IPS-20b (cell line): ENCODE results near the gene SEPHS2.
"Not testable (repeated sequence)": the region's sequence is repeated elsewhere in the genome, so short reads cannot be mapped to it uniquely, and the experiment has no call there.

Experiments
- H3K27ac ChIP-seq: one replicate; pipeline ENCODE4 v1.5.1; 2013; ENCODE audit warnings: low read length
- H3K27me3 ChIP-seq: 2 replicates; pipeline ENCODE4 v1.6.1; 2013; ENCODE audit warnings: mild to moderate bottlenecking, low read length, inconsistent platforms; ENCODE audit not compliant: insufficient read depth
- H3K36me3 ChIP-seq: 2 replicates; pipeline ENCODE4 v1.6.1; 2013; ENCODE audit warnings: low read depth, mild to moderate bottlenecking, inconsistent platforms, low read length, moderate library complexity; ENCODE audit not compliant: insufficient read depth
- H3K4me1 ChIP-seq: 2 replicates; pipeline ENCODE4 v1.6.1; 2013; ENCODE audit warnings: mild to moderate bottlenecking, control low read depth, inconsistent platforms, low read length, moderate library complexity; ENCODE audit not compliant: insufficient read depth
- H3K4me3 ChIP-seq: 2 replicates; pipeline ENCODE4 v1.5.1; 2013; ENCODE audit warnings: mild to moderate bottlenecking, low read length, inconsistent platforms
- H3K9ac ChIP-seq: 2 replicates; pipeline ENCODE4 v1.6.1; 2013; ENCODE audit warnings: low read depth, mild to moderate bottlenecking, inconsistent platforms, low read length, moderate library complexity
- H3K9me3 ChIP-seq: 2 replicates; pipeline ENCODE4 v1.6.1; 2013; ENCODE audit warnings: mild to moderate bottlenecking, low read depth, low read length, inconsistent platforms; ENCODE audit not compliant: insufficient read depth

The SEPHS2 gene

DNA sequence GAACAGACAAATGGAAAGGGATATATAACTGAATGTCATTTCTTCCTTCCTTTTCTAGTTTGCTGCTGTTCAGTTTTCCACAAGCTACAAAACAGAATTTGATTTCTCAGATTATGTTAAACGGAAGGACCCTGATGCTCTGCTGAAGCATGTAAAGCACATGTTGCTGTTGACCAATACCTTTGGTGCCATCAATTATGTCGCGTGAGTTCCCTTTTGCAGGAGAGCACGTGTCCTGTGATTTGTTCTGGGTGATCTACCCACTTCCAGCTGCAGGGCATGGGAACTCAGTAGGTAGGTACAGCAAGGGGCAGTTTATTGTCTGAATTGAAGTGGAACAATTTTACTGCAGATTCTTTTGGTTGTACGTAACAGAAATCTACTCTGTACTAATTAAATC lies 35.7 kb upstream of the SEPHS2 start:
- no peak overlapping the region for H3K4me3 ChIP-seq
- no peaks in the 10 kb centered on the region for H3K27me3 ChIP-seq
- H3K9ac ChIP-seq: no peak overlapping the region
- no peaks in the 10 kb centered on the region for H3K4me1 ChIP-seq
- H3K9me3 ChIP-seq: no peaks in the 10 kb centered on the region
- H3K27ac ChIP-seq: no peak overlapping the region
- no peaks in the 10 kb centered on the region for H3K36me3 ChIP-seq

DNA sequence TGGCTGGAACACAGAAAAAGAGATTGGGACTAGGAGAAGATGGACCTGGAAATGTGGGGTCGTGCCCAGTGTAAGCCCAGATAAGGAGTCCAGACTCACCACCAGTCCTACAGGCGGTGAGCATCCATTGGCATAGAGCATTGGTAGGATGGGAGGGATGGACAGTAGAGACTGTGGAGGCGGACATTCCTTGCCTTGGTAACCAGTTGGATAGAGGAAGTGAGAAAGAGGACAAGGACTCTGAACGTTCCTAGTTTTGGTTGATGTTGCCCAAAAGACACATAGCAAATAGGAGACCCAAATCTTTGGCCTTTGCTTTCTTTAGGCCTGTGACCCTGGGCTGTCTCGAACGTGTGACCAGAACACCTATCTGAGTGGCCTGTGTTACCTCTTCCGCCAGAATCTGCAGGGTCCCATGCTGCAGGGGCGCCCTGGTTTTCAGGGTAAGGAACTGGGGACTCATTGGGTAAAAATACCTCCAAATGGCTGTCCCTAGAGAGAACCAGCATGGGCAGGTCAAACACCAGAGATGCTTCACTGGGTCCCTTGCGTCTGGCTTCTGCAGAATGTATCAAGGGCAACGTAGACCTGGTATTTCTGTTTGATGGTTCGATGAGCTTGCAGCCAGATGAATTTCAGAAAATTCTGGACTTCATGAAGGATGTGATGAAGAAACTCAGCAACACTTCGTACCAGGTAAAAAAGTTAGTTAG lies 33.2 kb upstream of the SEPHS2 start:
- no peaks in the 10 kb centered on the region for H3K4me1 ChIP-seq
- H3K4me3 ChIP-seq: no peak overlapping the region
- no peaks in the 10 kb centered on the region for H3K9me3 ChIP-seq
- H3K36me3 ChIP-seq: no peaks in the 10 kb centered on the region
- no peak overlapping the region for H3K27ac ChIP-seq
- no peak overlapping the region for H3K9ac ChIP-seq
- H3K27me3 ChIP-seq: no peaks in the 10 kb centered on the region

DNA sequence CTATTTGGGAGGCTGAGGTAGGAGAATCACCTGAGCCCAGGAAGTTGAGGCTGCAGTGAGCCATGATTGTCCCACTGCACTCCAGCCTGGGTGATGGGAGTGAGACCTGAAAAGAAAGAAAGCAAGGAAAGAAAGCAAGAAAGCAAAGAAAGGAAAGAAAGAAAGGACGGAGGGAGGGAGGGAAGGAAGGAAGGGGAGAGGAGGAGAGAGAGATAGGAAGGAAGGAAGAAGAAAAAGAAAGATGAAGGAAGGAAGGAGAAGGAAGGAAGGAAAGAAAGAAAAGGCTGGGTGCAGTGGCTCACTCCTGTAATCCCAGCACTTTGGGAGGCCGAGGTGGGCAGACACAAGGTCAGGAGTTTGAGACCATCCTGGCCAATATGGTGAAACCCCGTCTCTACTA lies 32.1 kb upstream of the SEPHS2 start:
- H3K4me3 ChIP-seq, H3K9ac ChIP-seq, H3K27ac ChIP-seq, H3K36me3 ChIP-seq, H3K27me3 ChIP-seq, H3K9me3 ChIP-seq, H3K4me1 ChIP-seq: not testable (repeated sequence)

DNA sequence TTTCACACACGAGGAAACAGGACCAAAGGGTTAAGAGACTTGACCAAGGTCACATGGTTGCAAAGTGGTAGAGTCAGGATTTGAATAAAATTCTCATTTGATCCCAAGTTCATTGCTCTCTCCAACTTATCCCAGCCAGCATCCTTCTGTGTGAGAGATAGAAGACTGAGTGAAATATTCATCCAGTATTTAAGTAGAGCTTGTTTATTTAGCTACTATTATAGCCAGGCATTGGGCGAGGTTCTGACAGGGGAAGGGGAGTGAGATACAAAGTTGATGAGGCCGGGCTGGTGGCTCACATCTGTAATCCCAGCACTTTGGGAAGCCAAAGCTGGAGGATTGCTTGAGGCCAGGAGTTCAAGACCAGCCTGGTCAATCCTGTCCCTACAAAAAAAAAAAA lies 31.3 kb upstream of the SEPHS2 start:
- Histone ChIP-seq H3K4me3 (no peak overlapping the region), H3K27me3 (no peaks in the 10 kb centered on the region), H3K9ac (no peak overlapping the region), H3K36me3 (no peaks in the 10 kb centered on the region), H3K9me3 (no peaks in the 10 kb centered on the region), H3K4me1 (no peaks in the 10 kb centered on the region), H3K27ac (no peak overlapping the region)

DNA sequence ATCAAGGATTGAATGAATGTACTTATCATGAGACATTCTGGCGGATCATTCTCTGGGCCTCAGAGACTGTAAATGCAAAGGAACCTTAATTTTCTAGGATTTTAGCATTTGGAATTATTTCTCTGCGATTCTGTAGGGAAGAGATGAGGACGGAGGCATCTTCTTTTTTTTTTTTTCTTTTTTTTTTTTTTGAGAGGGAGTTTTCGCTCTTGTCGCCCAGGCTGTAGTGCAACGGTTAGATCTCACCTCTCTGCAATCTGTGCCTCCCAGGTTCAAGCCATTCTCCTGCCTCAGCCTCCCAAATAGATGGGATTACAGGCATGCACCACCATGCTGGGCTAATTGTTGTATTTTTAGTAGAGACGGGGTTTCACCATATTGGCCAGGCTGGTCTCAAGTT lies 29.0 kb upstream of the SEPHS2 start:
- Histone ChIP-seq H3K4me1 (no peaks in the 10 kb centered on the region), H3K27me3 (no peaks in the 10 kb centered on the region), H3K4me3 (no peak overlapping the region), H3K9ac (no peak overlapping the region), H3K9me3 (no peaks in the 10 kb centered on the region), H3K36me3 (no peaks in the 10 kb centered on the region), H3K27ac (no peak overlapping the region)

DNA sequence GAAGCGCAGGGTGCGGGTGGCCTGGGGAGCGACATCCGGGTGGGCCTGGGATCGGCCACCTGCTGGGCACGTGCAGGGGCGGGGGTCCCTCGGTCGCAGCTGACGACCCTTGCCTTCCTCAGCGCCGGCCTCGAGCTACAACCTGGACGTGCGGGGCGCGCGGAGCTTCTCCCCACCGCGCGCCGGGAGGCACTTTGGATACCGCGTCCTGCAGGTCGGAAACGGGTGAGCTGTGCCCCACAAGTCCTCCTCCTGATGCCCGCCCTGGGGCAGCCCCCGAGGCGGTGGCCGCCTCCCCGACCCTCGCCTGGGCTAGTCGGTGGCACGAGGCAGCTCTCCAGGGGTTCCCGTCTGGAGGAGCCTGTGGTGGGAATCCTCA lies 28.4 kb upstream of the SEPHS2 start:
- no peak overlapping the region for H3K4me3 ChIP-seq
- no peaks in the 10 kb centered on the region for H3K9me3 ChIP-seq
- H3K27me3 ChIP-seq: no peaks in the 10 kb centered on the region
- H3K4me1 ChIP-seq: no peaks in the 10 kb centered on the region
- no peak overlapping the region for H3K27ac ChIP-seq
- H3K9ac ChIP-seq: no peak overlapping the region
- H3K36me3 ChIP-seq: no peaks in the 10 kb centered on the region

DNA sequence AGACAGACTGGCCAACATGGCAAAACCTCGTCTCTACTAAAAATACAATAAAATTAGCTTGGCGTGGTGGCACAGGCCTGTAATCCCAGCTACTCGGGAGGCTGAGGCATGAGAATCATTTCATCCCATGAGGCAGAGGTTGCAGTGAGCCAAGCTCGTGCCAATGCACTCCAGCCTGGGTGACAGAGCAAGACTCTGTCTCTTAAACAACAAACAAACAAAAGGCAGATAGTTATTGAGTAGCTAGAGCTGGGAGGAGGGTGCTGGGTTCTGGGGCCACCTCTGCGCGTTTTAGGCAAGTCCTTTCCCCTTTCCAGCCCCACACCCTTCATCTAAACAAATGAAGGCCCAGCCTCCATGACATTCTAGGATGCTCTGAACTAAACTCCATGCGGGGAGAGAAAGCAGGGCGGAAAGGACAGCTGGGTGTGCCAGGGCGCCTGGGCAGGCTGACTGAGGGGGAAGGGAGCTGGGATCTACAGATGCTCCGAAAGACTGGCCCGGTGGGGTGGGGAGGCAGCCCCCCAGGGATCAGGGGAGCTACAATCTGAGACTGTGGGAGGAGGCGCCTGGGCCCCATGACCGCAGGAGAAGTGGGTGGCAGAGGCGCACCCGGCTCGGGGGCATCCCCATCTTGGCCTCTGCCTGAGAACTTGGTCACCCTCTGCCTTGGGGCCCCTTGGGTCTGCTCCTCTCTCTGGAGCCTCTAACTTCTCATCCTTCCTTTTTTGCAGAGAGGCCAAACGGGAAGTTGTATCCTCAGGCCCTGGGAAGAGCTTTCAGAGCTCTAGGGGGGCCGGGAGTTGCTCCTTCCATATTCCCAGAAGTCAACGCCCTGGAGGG lies 27.8 kb upstream of the SEPHS2 start:
- Histone ChIP-seq H3K4me3 (no peak overlapping the region), H3K9ac (no peak overlapping the region), H3K27me3 (no peaks in the 10 kb centered on the region), H3K4me1 (no peaks in the 10 kb centered on the region), H3K27ac (no peak overlapping the region), H3K36me3 (no peaks in the 10 kb centered on the region), H3K9me3 (no peaks in the 10 kb centered on the region)

DNA sequence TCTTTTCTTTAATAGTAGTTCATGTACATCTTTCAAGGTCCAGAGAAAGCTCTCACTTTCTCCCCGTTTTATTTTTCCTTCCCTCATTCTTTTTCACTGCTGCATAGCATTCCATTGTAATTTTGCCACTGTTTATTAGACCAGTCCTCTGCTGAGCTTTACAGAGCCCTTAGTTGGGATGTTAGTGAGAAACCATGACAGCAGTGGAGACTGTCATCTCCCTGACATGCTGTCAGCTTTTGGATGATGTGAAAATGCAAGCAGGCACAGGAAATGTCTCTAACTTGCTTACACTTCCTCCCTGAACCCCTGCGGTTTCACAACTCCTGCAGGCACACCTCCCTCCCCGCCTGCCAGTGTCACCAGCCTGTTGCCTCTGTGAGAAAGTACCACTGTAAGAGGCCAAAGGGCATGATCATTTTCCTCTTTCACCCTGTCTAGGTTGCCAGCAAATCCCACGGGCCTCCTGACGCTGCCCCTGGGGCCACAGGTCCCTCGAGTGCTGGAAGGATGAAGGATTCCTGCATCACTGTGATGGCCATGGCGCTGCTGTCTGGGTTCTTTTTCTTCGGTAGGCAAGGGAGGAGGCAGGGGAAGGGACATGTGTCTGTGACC lies 26.8 kb upstream of the SEPHS2 start, which contains the start of gene ITGAL:
ITGAL (plus strand) TSS at position 415 of the 615 bp plus-strand sequence; CDS start at position 511, 96 bp downstream.
- no peaks in the 10 kb centered on the region for H3K9me3 ChIP-seq
- no peaks in the 10 kb centered on the region for H3K4me1 ChIP-seq
- H3K9ac ChIP-seq: no peak within 1 kb of the TSS
- no peaks in the 10 kb centered on the region for H3K36me3 ChIP-seq
- H3K4me3 ChIP-seq: no peak within 1 kb of the TSS
- H3K27ac ChIP-seq: no peak within 1 kb of the TSS
- H3K27me3 ChIP-seq: no peaks in the 10 kb centered on the region

DNA sequence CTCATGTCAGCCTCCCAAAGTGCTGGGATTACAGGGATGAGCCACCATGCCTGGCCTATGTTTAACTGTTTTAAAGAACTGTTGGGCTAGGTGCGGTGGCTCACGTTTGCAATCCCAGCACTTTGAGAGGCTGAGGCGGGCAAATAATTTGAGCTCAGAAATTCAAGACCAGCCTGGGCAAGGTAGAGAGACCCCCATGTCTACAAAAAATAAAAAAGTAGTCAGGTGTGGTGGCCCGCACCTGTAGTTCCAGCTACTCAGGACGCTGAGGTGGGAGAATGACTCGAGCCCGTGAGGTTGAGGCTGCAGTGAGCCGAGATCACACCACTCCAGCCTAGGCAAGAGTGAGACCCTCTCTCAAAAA lies 24.9 kb upstream of the SEPHS2 start:
- Histone ChIP-seq H3K27me3 (no peaks in the 10 kb centered on the region), H3K4me3 (no peak overlapping the region), H3K9me3 (no peaks in the 10 kb centered on the region), H3K9ac (no peak overlapping the region), H3K36me3 (no peaks in the 10 kb centered on the region), H3K4me1 (no peaks in the 10 kb centered on the region), H3K27ac (no peak overlapping the region)

DNA sequence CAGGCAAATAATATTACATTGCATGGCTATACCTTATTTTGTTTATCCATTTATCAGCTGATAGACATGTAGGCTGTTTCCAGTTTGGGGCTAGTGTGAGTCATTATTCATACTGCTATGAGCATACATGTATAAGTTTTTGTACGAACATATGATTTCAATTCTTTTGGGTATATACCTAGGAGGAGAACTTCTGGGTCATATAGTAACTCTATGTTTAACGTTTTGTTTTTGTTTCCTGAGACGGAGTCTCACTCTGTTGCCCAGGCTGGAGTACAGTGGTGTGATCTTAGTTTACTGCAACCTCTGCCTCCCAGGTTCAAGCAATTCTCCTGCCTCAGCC lies 24.5 kb upstream of the SEPHS2 start:
- Histone ChIP-seq H3K9ac (no peak overlapping the region), H3K4me3 (no peak overlapping the region), H3K4me1 (no peaks in the 10 kb centered on the region), H3K27me3 (no peaks in the 10 kb centered on the region), H3K27ac (no peak overlapping the region), H3K9me3 (no peaks in the 10 kb centered on the region), H3K36me3 (no peaks in the 10 kb centered on the region)

DNA sequence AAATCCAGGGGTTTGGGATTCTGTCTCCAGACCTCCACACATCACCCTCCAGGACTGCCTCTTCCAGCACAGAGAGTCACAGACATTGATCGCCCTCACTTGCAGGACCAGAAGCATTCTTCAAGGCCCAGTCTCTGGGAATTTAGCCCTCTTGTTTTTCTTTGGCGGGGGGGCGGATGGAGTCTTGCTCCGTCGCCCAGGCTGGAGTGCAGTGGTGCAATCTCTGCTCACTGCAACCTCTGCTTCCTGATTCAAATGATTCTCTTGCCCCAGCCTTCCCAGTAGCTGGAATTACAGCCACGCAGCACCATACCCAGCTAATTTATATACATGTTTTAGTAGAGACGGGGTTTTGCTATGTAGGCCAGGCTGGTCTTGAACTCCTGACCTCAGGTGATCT lies 18.4 kb upstream of the SEPHS2 start:
- Histone ChIP-seq H3K4me3 (no peak overlapping the region), H3K27ac (no peak overlapping the region), H3K36me3 (no peaks in the 10 kb centered on the region), H3K27me3 (no peaks in the 10 kb centered on the region), H3K4me1 (no peaks in the 10 kb centered on the region), H3K9me3 (no peaks in the 10 kb centered on the region), H3K9ac (no peak overlapping the region)

DNA sequence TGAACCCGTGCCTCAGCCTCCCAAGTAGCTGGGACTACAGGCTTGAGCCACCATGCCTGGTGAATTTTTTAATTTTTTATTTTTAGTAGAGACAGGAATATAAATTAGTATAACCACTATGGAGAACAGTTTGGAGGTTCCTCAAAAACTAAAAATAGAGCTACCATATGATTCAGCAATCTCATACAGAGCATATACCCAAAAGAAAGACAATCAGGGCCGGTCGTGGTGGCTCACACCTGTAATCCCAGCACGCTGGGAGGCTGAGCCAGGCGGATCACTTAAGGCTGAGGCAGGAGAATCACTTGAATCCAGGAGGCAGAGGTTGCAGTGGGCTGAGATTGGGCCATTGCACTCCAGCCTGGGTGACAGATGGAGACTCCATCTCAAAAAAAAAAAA lies 15.8 kb upstream of the SEPHS2 start:
- not testable (repeated sequence) for H3K9ac ChIP-seq, H3K4me1 ChIP-seq, H3K9me3 ChIP-seq, H3K27ac ChIP-seq, H3K4me3 ChIP-seq, H3K27me3 ChIP-seq, H3K36me3 ChIP-seq
